Measurements from ENCODE around the gene PRRG2. TPM values are rescaled to one million over a fixed set of nuclear protein-coding genes. Genes with fewer than 3 reads are reported as not detected.

PRRG2 gene
- total and polyA plus RNA-seq, 10 of the 15 experiments (the other 5 are each of a cell fraction or from before 2014, with no cell fraction given): 0.09 to 2.1 (median 0.86) TPM

DNA sequence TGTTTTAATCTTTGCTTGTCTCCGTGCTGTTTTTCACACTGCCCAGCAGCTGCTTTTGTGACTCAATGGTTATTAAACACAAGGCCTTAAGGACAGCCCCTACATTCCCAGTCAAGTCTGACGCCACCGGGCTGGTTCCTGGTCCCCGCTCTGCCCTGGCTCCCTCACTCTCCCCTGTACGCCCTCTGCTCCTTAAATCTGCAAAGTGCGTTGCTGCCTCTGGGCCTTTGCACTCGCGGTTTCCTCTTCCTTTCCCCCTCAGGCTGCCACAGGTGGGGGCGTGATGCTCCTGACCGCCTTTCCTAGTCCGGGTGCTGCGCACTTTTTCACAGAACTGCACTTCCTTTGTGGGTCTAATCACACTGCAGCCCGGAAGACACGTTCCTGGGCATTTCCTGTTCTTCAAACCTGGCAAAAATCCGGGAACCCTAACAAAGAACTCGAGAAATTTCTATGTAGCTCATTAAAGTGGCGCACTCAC lies 26.4 kb upstream of the PRRG2 start:
- Histone ChIP-seq H4K20me1 (ENCODE audit: control insufficient read depth, insufficient read depth) (no peaks in the 10 kb centered on the region), H3K27me3 (replicated peaks in 1 of 2; ENCODE audit: control insufficient read depth in 2 of 2, insufficient read depth in 2 of 2, low read length in 1 of 2) (no peaks in the 10 kb centered on the region), H3K9ac (ENCODE audit: control insufficient read depth, insufficient read depth, low read length) (no peak overlapping the region), H3K4me2 (ENCODE audit: control insufficient read depth, insufficient read depth) (no peak overlapping the region), H3K4me3 (no peak overlapping the region), H3K79me2 (ENCODE audit: control insufficient read depth, insufficient read depth, low read length) (no peaks in the 10 kb centered on the region), H3K9me3 (replicated peaks; ENCODE audit: control insufficient read depth, insufficient read depth, low read length) (no peaks in the 10 kb centered on the region), H2AFZ (ENCODE audit: control insufficient read depth, low read depth, low read length) (no peak overlapping the region), H3K27ac (ENCODE audit: control insufficient read depth, insufficient read depth) (no peak overlapping the region), H3K36me3 (ENCODE audit: control insufficient read depth in 2 of 2, insufficient read depth in 2 of 2, low read length in 1 of 2) (peaks cover 10 to 23% of the 10 kb centered on the region in 2 experiments), H3K4me1 (ENCODE audit: control insufficient read depth, insufficient read depth, low read length) (no peaks in the 10 kb centered on the region)
- ChIA-PET POLR2A (no interaction called here), SMC1A (ENCODE audit: uncharacterized antibody, unreplicated experiment) (interaction anchor here (0.6 kb wide), 1 partner anchor 20 kb away, joined by 3 read pairs; no protein-coding TSS in a partner anchor), CTCF (interaction anchor here (1.8 kb wide), 1 partner anchor 15 kb away, joined by 4 read pairs; no protein-coding TSS in a partner anchor), RAD21 (ENCODE audit: unreplicated experiment) (no interaction called here)
- intact Hi-C loops (cut with micrococcal nuclease; ENCODE audit: unreplicated experiment): no loop called here
- in situ Hi-C loops (cut with MboI): no loop called here
- no peak for DNase-seq (ENCODE audit: low read depth, low spot score)
- TF ChIP-seq, protein P1, sequence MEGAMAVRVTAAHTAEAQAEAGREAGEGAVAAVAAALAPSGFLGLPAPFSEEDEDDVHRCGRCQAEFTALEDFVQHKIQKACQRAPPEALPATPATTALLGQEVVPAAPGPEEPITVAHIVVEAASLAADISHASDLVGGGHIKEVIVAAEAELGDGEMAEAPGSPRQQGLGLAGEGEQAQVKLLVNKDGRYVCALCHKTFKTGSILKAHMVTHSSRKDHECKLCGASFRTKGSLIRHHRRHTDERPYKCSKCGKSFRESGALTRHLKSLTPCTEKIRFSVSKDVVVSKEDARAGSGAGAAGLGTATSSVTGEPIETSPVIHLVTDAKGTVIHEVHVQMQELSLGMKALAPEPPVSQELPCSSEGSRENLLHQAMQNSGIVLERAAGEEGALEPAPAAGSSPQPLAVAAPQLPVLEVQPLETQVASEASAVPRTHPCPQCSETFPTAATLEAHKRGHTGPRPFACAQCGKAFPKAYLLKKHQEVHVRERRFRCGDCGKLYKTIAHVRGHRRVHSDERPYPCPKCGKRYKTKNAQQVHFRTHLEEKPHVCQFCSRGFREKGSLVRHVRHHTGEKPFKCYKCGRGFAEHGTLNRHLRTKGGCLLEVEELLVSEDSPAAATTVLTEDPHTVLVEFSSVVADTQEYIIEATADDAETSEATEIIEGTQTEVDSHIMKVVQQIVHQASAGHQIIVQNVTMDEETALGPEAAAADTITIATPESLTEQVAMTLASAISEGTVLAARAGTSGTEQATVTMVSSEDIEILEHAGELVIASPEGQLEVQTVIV (IDR thresholded peaks at IDR 0.05; ENCODE audit: borderline replicate concordance, partially characterized antibody): no peak
- TF ChIP-seq EGR1 (IDR thresholded peaks at IDR 0.05; ENCODE audit: borderline replicate concordance in 1 of 2, low read depth in 2 of 2, low read length in 2 of 2): no peak
- no peak for TF ChIP-seq GATAD2B (conservative IDR thresholded peaks at IDR 0.05; ENCODE audit: low read depth)
- TF ChIP-seq WRNIP1 (IDR thresholded peaks at IDR 0.05; ENCODE audit: borderline replicate concordance, low read depth, low read length): no peak
- no peak for TF ChIP-seq NFIC (IDR thresholded peaks at IDR 0.05; ENCODE audit: low read depth, low read length)
- TF ChIP-seq HCFC1 (IDR thresholded peaks at IDR 0.05; ENCODE audit: low read length): no peak
- FAIRE-seq: no peak
- ATAC-seq: no peak
- WGBS (ENCODE audit: insufficient coverage, insufficient replicate concordance, low lambda C conversion rate, missing lambda C conversion rate): 71% methylated on average over 17 of the region's 17 CpGs
- BruUV-seq (replicated peaks): no TSS peak
